IMR-90 (cell line): ENCODE measurements around the gene IFT43. TPM values are rescaled to one million over a fixed set of nuclear protein-coding genes. Genes with fewer than 3 reads are reported as not detected.

Experiments used
- ATAC-seq: fragments of 200-7000 bp; cut with Tn5 transposase; 2 replicates; pipeline ENCODE4 v1.9.1; 2020; ENCODE audit warnings: low read depth, mild to moderate bottlenecking, moderate library complexity
- BruUV-seq: library from RNA; stranded (reverse); fragments of 400-500 nt; replicated peaks from 2 replicates; lab custom pipeline; 2021; lab: Mats Ljungman, UMichigan
- CTCF ChIA-PET: fragments of 300-600 bp; formaldehyde crosslinking; extraction: SDS; loops from one replicate; lab custom pipeline; 2021; ENCODE audit warnings: antibody characterized with exemption; lab: Yijun Ruan, JAX
- POLR2A ChIA-PET: fragments of 300-600 bp; sonication (Branson Sonifier 250); formaldehyde crosslinking; loops from one replicate; lab custom pipeline; 2022; ENCODE audit warnings: antibody characterized with exemption; ENCODE audit not compliant: unreplicated experiment; lab: Charles Lee
- DNase-seq: peaks from one replicate; pipeline ENCODE4 v3.0.0; 2013
- H2AFZ ChIP-seq: replicated peaks from 2 replicates; pipeline ENCODE3; 2013; ENCODE audit warnings: low read length, mild to moderate bottlenecking; ENCODE audit not compliant: poor library complexity
- H2AK5ac ChIP-seq: 2 replicates; pipeline ENCODE4 v1.6.1; 2013; ENCODE audit warnings: low read depth, low read length, inconsistent platforms
- H2AK9ac ChIP-seq: replicated peaks from 2 replicates; pipeline ENCODE3; 2013; ENCODE audit warnings: mild to moderate bottlenecking, low read depth, low read length, moderate library complexity; ENCODE audit not compliant: poor library complexity
- H2BK120ac ChIP-seq: 2 replicates; pipeline ENCODE4 v1.6.1; 2013; ENCODE audit warnings: low read depth, low read length, inconsistent platforms
- H2BK15ac ChIP-seq: 3 replicates; pipeline ENCODE4 v1.6.1; 2013; ENCODE audit warnings: low read depth, low read length, inconsistent platforms
- H2BK20ac ChIP-seq: 2 replicates; pipeline ENCODE4 v1.6.1; 2013; ENCODE audit warnings: low read depth, mild to moderate bottlenecking, inconsistent platforms, low read length, moderate library complexity
- H2BK5ac ChIP-seq: 2 replicates; pipeline ENCODE4 v1.6.1; 2013; ENCODE audit warnings: mild to moderate bottlenecking, low read depth, low read length, inconsistent platforms; ENCODE audit not compliant: poor library complexity, severe bottlenecking
- H3K14ac ChIP-seq: replicated peaks from 2 replicates; pipeline ENCODE4 v1.6.1; 2013; ENCODE audit warnings: low read depth, low read length, inconsistent platforms
- H3K18ac ChIP-seq: 2 replicates; pipeline ENCODE4 v1.6.1; 2013; ENCODE audit warnings: low read depth, low read length, control low read depth
- H3K23ac ChIP-seq: 2 replicates; pipeline ENCODE4 v1.6.1; 2013; ENCODE audit warnings: low read depth, low read length, inconsistent platforms
- H3K27ac ChIP-seq: 2 replicates; pipeline ENCODE4 v1.5.1; 2013; ENCODE audit warnings: mild to moderate bottlenecking, control low read depth, low read length; ENCODE audit not compliant: insufficient read depth
- H3K27me3 ChIP-seq: 2 replicates; pipeline ENCODE4 v1.6.1; 2013; ENCODE audit warnings: low read length; ENCODE audit not compliant: control insufficient read depth, insufficient read depth
- H3K36me3 ChIP-seq: 2 replicates; pipeline ENCODE4 v1.6.1; 2013; ENCODE audit warnings: low read length, mixed read lengths; ENCODE audit not compliant: control insufficient read depth, insufficient read depth
- H3K4ac ChIP-seq: 2 replicates; pipeline ENCODE4 v1.6.1; 2013; ENCODE audit warnings: low read depth, low read length, inconsistent platforms
- H3K4me1 ChIP-seq: 2 replicates; pipeline ENCODE4 v1.6.1; 2013; ENCODE audit warnings: low read length, mixed read lengths; ENCODE audit not compliant: control insufficient read depth, insufficient read depth
- H3K4me2 ChIP-seq: 2 replicates; pipeline ENCODE4 v1.6.1; 2013; ENCODE audit warnings: low read depth, mild to moderate bottlenecking, control low read depth, low read length, moderate library complexity
- H3K4me3 ChIP-seq: 2 replicates; pipeline ENCODE4 v1.5.1; 2013; ENCODE audit warnings: low read depth, mild to moderate bottlenecking, control low read depth, low read length, moderate library complexity; ENCODE audit not compliant: insufficient read depth
- H3K56ac ChIP-seq: 2 replicates; pipeline ENCODE4 v1.6.1; 2013; ENCODE audit warnings: low read length, inconsistent platforms; ENCODE audit not compliant: insufficient read depth; ENCODE audit errors: extremely low read depth
- H3K79me1 ChIP-seq, 2 experiments: 2 replicates each; pipeline ENCODE4 v1.6.1; 2013; ENCODE audit warnings: low read length in 2 of 2, inconsistent platforms in 1 of 2, low read depth in 1 of 2
- H3K9ac ChIP-seq: 2 replicates; pipeline ENCODE4 v1.6.1; 2013; ENCODE audit warnings: low read depth, low read length, control low read depth
- H3K9me1 ChIP-seq: 2 replicates; pipeline ENCODE4 v1.6.1; 2013; ENCODE audit warnings: low read length, inconsistent platforms; ENCODE audit not compliant: insufficient read depth
- H3K9me3 ChIP-seq: 2 replicates; pipeline ENCODE4 v1.6.1; 2013; ENCODE audit warnings: low read length; ENCODE audit not compliant: control insufficient read depth, insufficient read depth
- H4K20me1 ChIP-seq: 2 replicates; pipeline ENCODE4 v1.6.1; 2013; ENCODE audit warnings: low read length, inconsistent platforms; ENCODE audit not compliant: insufficient read depth
- H4K5ac ChIP-seq: 2 replicates; pipeline ENCODE4 v1.6.1; 2013; ENCODE audit warnings: mild to moderate bottlenecking, low read depth, low read length, control low read depth
- H4K8ac ChIP-seq, 2 experiments: 2 replicates each; pipeline ENCODE4 v1.6.1; 2013; ENCODE audit warnings: low read depth in 2 of 2, low read length in 2 of 2, control low read depth in 1 of 2, inconsistent platforms in 1 of 2
- H4K91ac ChIP-seq: 2 replicates; pipeline ENCODE4 v1.6.1; 2013; ENCODE audit warnings: low read depth, low read length, inconsistent platforms; ENCODE audit not compliant: insufficient read depth
- CEBPB ChIP-seq: IDR thresholded peaks from 2 replicates; pipeline ENCODE4 v1.6.1; 2012; ENCODE audit warnings: low read depth, low read length, improper control_type of control experiment
- MAFK ChIP-seq: IDR thresholded peaks from 2 replicates; pipeline ENCODE4 v1.6.1; 2012; ENCODE audit warnings: low read depth, low read length, improper control_type of control experiment
- MAZ ChIP-seq: IDR thresholded peaks from 2 replicates; pipeline ENCODE4 v1.6.1; 2012; ENCODE audit warnings: low read depth, mild to moderate bottlenecking, low read length, improper control_type of control experiment, moderate library complexity, borderline replicate concordance
- WGBS, 2 experiments: methylation state at CpG; one replicate each; pipeline versions ENCODE4 v1.1.5 to v1.1.7; 2013; ENCODE audit warnings: missing lambda C conversion rate in 2 of 2; ENCODE audit not compliant: insufficient read length in 1 of 2; ENCODE audit errors: extremely low coverage in 2 of 2; 5-methylcytosine and 5-hydroxymethylcytosine counted together
- dilution Hi-C: fragments of 300-500 bp; cut with HindIII; formaldehyde crosslinking; loops from one replicate; pipeline ENCODE4 v1.14.3; 2018; ENCODE audit warnings: low sequenced_read_pairs; ENCODE audit not compliant: unreplicated experiment
- in situ Hi-C: fragments of 300-500 bp; cut with MboI; formaldehyde crosslinking; loops from 3 replicates; pipeline ENCODE4 v1.14.3; 2019; ENCODE audit warnings: low sequenced_read_pairs, inconsistent platforms, mixed read lengths
- intact Hi-C: fragments of 100-400 bp; cut with micrococcal nuclease; formaldehyde crosslinking; loops from 2 replicates; pipeline ENCODE4 v1.10.0; 2022
- polyA plus RNA-seq, 3 experiments: library from polyadenylated mRNA; depleted of rRNA; stranded (reverse); fragments of >200 nt; gene quantifications; 2 replicates each; pipeline ENCODE4 v1.2.3, GENCODE V29; 2012; ENCODE audit warnings: low replicate concordance in 1 of 3
- total RNA-seq: library from RNA; depleted of rRNA; stranded (reverse); fragments of >200 nt; gene quantifications from 2 replicates; pipeline ENCODE4 v1.2.3, GENCODE V29; 2012

IFT43 gene
- total and polyA plus RNA-seq, 2 of the 4 experiments (the other 2 are of a cell fraction), result 41.4 to 43.2 TPM

DNA sequence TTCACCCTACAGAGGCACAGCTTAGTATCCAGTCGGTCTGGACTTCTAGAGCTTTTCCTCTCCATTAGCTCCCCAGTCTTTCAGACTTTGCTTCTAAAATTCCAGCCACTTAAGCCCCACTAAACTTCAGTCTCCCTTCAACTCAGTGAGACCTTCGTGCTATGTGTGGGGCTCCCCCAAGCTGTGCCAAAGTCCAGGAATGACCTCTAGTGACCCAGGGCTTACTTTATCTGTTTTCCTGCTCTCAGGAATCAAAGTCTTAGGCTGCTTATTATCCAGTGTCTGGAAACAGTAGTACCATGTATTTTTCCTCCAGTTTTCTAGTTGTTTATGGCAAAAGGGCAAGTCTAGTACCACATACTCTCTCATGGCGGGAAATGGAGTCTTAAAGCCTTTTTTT, 77.8 kb downstream of the IFT43 start:
- POLR2A ChIA-PET, result no interaction called here
- H4K91ac ChIP-seq, result no peak overlapping the region
- H2BK5ac ChIP-seq, result no peak overlapping the region
- DNase-seq (no peak), ATAC-seq (no peak)
- no peaks in the 10 kb centered on the region for H3K79me1 ChIP-seq
- H4K8ac ChIP-seq, result no peak overlapping the region
- H3K56ac ChIP-seq, result no peak overlapping the region
- no peaks in the 10 kb centered on the region for H3K4me1 ChIP-seq
- no TSS peak for BruUV-seq
- in situ Hi-C loops, result no loop called here
- intact Hi-C loops, result no loop called here
- peaks cover 2% of the 10 kb centered on the region; the same call in 1 of the 2 replicates for H3K9me3 ChIP-seq
- no peak overlapping the region for H3K4me3 ChIP-seq
- H2BK20ac ChIP-seq, result no peak overlapping the region
- H2AFZ ChIP-seq, result no peak overlapping the region
- no peak overlapping the region for H3K4ac ChIP-seq
- no peaks in the 10 kb centered on the region for H4K20me1 ChIP-seq
- no peak for TF ChIP-seq CEBPB
- no peak for TF ChIP-seq MAFK
- TF ChIP-seq MAZ, result no peak
- no peaks in the 10 kb centered on the region for H3K9me1 ChIP-seq
- H3K9ac ChIP-seq, result no peak overlapping the region
- no peak overlapping the region for H2AK9ac ChIP-seq
- no peak overlapping the region for H3K4me2 ChIP-seq
- H3K23ac ChIP-seq, result no peak overlapping the region
- WGBS, 2 experiments, result 29% methylated on average over 1 of the region's 3 CpGs; no CpG with 5 or more reads in 1 of the 2 experiments
- CTCF ChIA-PET, result interaction anchor here (0.6 to 1.1 kb wide), 2 partner anchors 10 to 722 kb away, joined by 3 to 4 read pairs; no protein-coding TSS in a partner anchor
- no peak overlapping the region for H3K27ac ChIP-seq
- H3K27me3 ChIP-seq, result no peaks in the 10 kb centered on the region
- no peak overlapping the region for H3K18ac ChIP-seq
- no peak overlapping the region for H3K14ac ChIP-seq
- H2BK15ac ChIP-seq, result no peak overlapping the region
- peaks cover 18% of the 10 kb centered on the region for H3K36me3 ChIP-seq
- no peak overlapping the region for H2AK5ac ChIP-seq
- no peak overlapping the region for H4K5ac ChIP-seq
- no peak overlapping the region for H2BK120ac ChIP-seq
- dilution Hi-C loops, result no loop called here
